Thoracic aorta (tissue), 2 donors: ENCODE measurements around the gene SLC35F3. TPM values are rescaled to one million over a fixed set of nuclear protein-coding genes. Genes with fewer than 3 reads are reported as not detected.

ENCODE experiments used
- ATAC-seq: fragments of 150-250 bp; one replicate; pipeline ENCODE4 v1.8.0; 2017; ENCODE audit warnings: low read depth; ENCODE audit not compliant: insufficient number of reproducible peaks, low FRiP score
- DNase-seq: peaks from one replicate; pipeline ENCODE4 v3.0.0-alpha.2; 2020; ENCODE audit warnings: low spot score
- H3K27ac ChIP-seq, 2 donors: fragments of 200-600 bp; sonication (generic); 1 replicate in 1 of 2; 2 replicates in 1 of 2; pipeline ENCODE4 v1.5.1; 2016; ENCODE audit warnings: mild to moderate bottlenecking in 2 of 2, moderate library complexity in 2 of 2
- H3K27me3 ChIP-seq: fragments of 200-600 bp; sonication (generic); replicated peaks from 2 replicates; pipeline ENCODE4 v1.6.0; 2016; ENCODE audit warnings: mild to moderate bottlenecking; ENCODE audit not compliant: insufficient read depth
- H3K36me3 ChIP-seq: fragments of 200-600 bp; sonication (generic); one replicate; pipeline ENCODE4 v1.5.1; 2016
- H3K4me1 ChIP-seq, 2 donors: fragments of 200-600 bp; sonication (generic); 1 replicate in 1 of 2; 2 replicates in 1 of 2; pipeline versions ENCODE4 v1.5.1 to v1.6.0; 2016; ENCODE audit warnings: low read depth in 2 of 2, mild to moderate bottlenecking in 1 of 2; ENCODE audit not compliant: control insufficient read depth in 1 of 2
- H3K4me3 ChIP-seq: fragments of 200-600 bp; sonication (generic); 2 replicates; pipeline ENCODE4 v1.5.1; 2016; ENCODE audit warnings: mild to moderate bottlenecking
- H3K9me3 ChIP-seq: fragments of 200-600 bp; sonication (generic); 2 replicates; pipeline ENCODE4 v1.5.1; 2016
- total RNA-seq, 2 donors: library from RNA; depleted of rRNA; stranded (reverse); fragments of >200 nt; gene quantifications; one replicate each; pipeline versions ENCODE4 v1.1.0 to v1.2.3, GENCODE V29; 2016
- TF ChIP-seq, protein P1 (sequence below): fragments of 200-600 bp; sonication (generic); IDR thresholded peaks from one replicate; pipeline ENCODE4 v1.5.1; 2019; ENCODE audit warnings: antibody characterized with exemption

The SLC35F3 gene
- total RNA-seq, 2 donors from 2014 or later, result not detected

DNA sequence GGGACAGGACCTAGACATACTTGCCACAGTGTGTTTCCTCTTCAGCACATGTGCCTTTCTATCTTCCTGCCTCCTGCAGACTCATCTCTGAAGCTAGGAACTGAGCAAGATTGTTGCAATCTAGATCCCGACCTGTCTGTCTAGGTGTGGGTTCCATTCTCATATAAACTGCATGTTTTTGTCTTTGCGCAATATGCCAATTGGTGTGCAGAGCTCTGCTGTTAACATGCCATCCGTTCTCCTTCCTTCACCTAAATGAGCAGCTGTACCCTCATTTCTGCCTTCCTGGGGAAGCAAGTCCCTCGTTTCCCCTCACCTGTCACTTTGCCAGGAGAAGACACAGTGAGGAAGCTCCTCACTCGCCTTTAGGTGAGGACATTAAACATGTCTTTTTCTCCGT is 55.5 kb downstream of the SLC35F3 start:
- TF ChIP-seq, protein P1, sequence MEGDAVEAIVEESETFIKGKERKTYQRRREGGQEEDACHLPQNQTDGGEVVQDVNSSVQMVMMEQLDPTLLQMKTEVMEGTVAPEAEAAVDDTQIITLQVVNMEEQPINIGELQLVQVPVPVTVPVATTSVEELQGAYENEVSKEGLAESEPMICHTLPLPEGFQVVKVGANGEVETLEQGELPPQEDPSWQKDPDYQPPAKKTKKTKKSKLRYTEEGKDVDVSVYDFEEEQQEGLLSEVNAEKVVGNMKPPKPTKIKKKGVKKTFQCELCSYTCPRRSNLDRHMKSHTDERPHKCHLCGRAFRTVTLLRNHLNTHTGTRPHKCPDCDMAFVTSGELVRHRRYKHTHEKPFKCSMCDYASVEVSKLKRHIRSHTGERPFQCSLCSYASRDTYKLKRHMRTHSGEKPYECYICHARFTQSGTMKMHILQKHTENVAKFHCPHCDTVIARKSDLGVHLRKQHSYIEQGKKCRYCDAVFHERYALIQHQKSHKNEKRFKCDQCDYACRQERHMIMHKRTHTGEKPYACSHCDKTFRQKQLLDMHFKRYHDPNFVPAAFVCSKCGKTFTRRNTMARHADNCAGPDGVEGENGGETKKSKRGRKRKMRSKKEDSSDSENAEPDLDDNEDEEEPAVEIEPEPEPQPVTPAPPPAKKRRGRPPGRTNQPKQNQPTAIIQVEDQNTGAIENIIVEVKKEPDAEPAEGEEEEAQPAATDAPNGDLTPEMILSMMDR, result no peak

DNA sequence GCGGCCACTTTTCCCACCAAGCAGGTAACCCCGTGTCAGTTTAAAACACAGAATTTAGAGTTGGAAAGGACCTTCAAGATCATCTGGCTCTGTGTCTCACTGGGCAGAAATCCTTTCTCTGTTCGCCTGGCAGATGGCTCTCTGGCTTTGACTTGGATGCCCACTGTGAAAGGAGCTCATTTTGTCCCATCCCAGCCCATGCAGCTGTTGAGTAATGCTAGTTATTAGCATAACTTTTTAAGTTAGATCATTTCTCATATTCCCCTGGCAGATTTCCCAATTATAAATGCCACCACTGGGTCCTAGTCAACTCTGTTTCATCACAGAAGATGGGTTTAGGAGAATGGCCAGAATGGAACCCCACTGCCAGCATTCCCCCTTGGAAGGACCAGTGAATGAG is 55.9 kb downstream of the SLC35F3 start:
- no peaks in the 10 kb centered on the region for H3K36me3 ChIP-seq
- H3K4me3 ChIP-seq, result no peak overlapping the region
- DNase-seq, result no peak
- H3K27me3 ChIP-seq, result no peaks in the 10 kb centered on the region
- H3K4me1 ChIP-seq, result no peaks in the 10 kb centered on the region
- H3K27ac ChIP-seq, result no peak overlapping the region
- no peak for ATAC-seq
- TF ChIP-seq, protein P1, result no peak
- H3K9me3 ChIP-seq, result no peaks in the 10 kb centered on the region

More for the DNA sequence above, 55.5 kb downstream of the SLC35F3 start:
- Histone ChIP-seq H3K9me3 (no peaks in the 10 kb centered on the region), H3K4me1 (no peaks in the 10 kb centered on the region), H3K36me3 (no peaks in the 10 kb centered on the region), H3K27ac (no peak overlapping the region), H3K27me3 (no peaks in the 10 kb centered on the region), H3K4me3 (no peak overlapping the region)
- no peak for ATAC-seq
- no peak for DNase-seq

DNA sequence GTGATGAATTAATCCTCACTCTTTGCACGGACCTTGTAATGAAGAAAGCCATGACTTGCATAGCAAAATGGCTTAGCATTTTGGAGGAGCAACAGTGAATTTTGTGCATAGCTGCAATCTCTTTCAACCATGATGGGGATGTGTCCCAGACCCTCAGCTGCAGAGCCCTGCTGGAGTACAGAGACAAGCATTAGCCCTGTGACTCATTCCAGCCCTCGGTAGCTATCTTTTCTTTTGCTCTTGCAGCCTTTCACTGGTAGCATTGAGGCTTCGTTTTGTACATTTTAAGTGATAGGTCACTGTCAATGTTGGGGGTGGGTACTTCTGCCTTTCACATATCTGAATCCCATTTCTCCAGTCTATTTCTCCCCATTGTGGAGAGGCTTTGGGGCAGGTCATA is 58.4 kb downstream of the SLC35F3 start:
- H3K4me1 ChIP-seq, result no peaks in the 10 kb centered on the region
- no peak overlapping the region for H3K4me3 ChIP-seq
- TF ChIP-seq, protein P1, result no peak
- DNase-seq (no peak), ATAC-seq (no peak)
- no peaks in the 10 kb centered on the region for H3K36me3 ChIP-seq
- H3K27me3 ChIP-seq, result no peaks in the 10 kb centered on the region
- no peaks in the 10 kb centered on the region for H3K9me3 ChIP-seq
- no peak overlapping the region for H3K27ac ChIP-seq

DNA sequence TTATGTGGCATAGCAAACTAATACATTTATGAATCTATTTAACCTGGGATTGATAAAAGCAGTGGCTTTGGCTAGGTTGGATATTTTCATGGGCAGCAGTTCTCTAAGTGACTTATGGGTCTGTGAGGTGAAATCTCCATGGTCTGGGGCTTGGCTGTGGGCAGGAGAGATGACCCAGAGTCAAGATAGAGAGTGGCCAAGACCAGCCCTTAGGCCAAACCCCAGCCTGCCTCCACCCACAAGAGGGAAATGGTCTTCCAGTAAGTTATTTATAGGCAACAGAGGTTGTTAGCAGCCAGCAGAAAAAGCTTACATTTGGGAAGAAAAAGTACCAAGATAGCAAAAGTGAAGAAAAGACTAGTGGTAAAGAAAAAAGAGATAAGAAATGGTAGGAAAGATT is 61.4 kb downstream of the SLC35F3 start:
- H3K9me3 ChIP-seq, result no peaks in the 10 kb centered on the region
- H3K4me1 ChIP-seq, result no peaks in the 10 kb centered on the region
- no peak for ATAC-seq
- no peak overlapping the region for H3K27ac ChIP-seq
- H3K36me3 ChIP-seq, result no peaks in the 10 kb centered on the region
- no peaks in the 10 kb centered on the region for H3K27me3 ChIP-seq
- no peak overlapping the region for H3K4me3 ChIP-seq
- DNase-seq, result no peak
- TF ChIP-seq, protein P1, result no peak

DNA sequence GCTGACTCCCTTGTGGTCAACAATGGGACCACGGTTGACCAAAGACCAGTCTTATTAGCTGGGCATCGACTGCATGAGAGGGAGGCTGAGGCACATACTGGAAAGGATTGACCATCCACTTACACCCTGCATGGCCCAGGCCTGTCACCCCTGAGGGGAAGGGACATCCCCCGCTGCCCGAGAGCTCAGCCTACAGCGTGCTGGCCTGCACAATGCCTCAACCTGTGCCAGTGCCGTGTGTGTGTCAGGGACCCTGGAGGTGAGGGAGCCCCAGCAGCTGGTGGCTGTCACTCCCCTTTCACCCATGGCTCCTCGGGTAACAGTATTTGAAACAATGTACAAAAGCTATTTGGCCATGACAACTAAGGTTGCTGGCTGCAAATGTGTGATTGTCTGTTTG is 67.3 kb downstream of the SLC35F3 start:
- ATAC-seq (no peak), DNase-seq (no peak)

More for the DNA sequence above, 67.3 kb downstream of the SLC35F3 start:
- Histone ChIP-seq H3K27ac (no peak overlapping the region), H3K27me3 (no peaks in the 10 kb centered on the region), H3K4me1 (no peaks in the 10 kb centered on the region), H3K36me3 (no peaks in the 10 kb centered on the region), H3K9me3 (no peaks in the 10 kb centered on the region), H3K4me3 (no peak overlapping the region)
- TF ChIP-seq, protein P1, result no peak
